DOHH2 (cell line): ENCODE data around the gene SSH2.

ENCODE experiments used
- H3F3A ChIP-seq: fragments of 200-600 bp; sonication (generic), shearing (Covaris generic); 2 replicates; pipeline ENCODE4 v1.6.0; 2016; ENCODE audit warnings: antibody characterized with exemption, mild to moderate bottlenecking; ENCODE audit not compliant: control insufficient read depth, insufficient read depth
- H3K27ac ChIP-seq: fragments of 200-600 bp; sonication (generic); 2 replicates; pipeline ENCODE4 v1.5.1; 2014; ENCODE audit warnings: low read depth, mild to moderate bottlenecking, low read length, moderate library complexity
- H3K27me3 ChIP-seq: fragments of 200-600 bp; sonication (generic); 2 replicates; pipeline ENCODE4 v1.6.1; 2014; ENCODE audit warnings: mild to moderate bottlenecking, low read length, mixed read lengths; ENCODE audit not compliant: control insufficient read depth
- H3K36me3 ChIP-seq: fragments of 200-600 bp; sonication (generic); 2 replicates; pipeline ENCODE4 v1.6.1; 2014; ENCODE audit warnings: mild to moderate bottlenecking, low read length, moderate library complexity, mixed read lengths; ENCODE audit not compliant: control insufficient read depth
- H3K4me1 ChIP-seq: fragments of 200-600 bp; sonication (generic); 2 replicates; pipeline ENCODE4 v1.6.1; 2014; ENCODE audit warnings: mild to moderate bottlenecking, low read length, mixed read lengths; ENCODE audit not compliant: control insufficient read depth
- H3K4me2 ChIP-seq: fragments of 200-600 bp; sonication (generic); 2 replicates; pipeline ENCODE4 v1.6.0; 2014; ENCODE audit warnings: mild to moderate bottlenecking, low read length, moderate library complexity
- H3K4me3 ChIP-seq: fragments of 200-600 bp; sonication (generic); 2 replicates; pipeline ENCODE4 v1.5.1; 2014; ENCODE audit warnings: mild to moderate bottlenecking, low read length, mixed read lengths
- H3K79me2 ChIP-seq: fragments of 200-600 bp; sonication (generic); 2 replicates; pipeline ENCODE4 v1.6.1; 2014; ENCODE audit warnings: mild to moderate bottlenecking, low read length, mixed read lengths; ENCODE audit not compliant: control insufficient read depth
- H3K9me2 ChIP-seq: fragments of 200-600 bp; sonication (generic); replicated peaks from 2 replicates; pipeline ENCODE4 v1.6.1; 2014; ENCODE audit warnings: mild to moderate bottlenecking, low read length, mixed read lengths; ENCODE audit not compliant: control insufficient read depth
- H3K9me3 ChIP-seq: fragments of 200-600 bp; sonication (generic); 2 replicates; pipeline ENCODE4 v1.6.1; 2014; ENCODE audit warnings: antibody characterized with exemption, low read length, mixed read lengths; ENCODE audit not compliant: control insufficient read depth, insufficient read depth
- H4K20me1 ChIP-seq: fragments of 200-600 bp; sonication (generic); 2 replicates; pipeline ENCODE4 v1.6.0; 2014; ENCODE audit warnings: low read depth, mild to moderate bottlenecking, antibody characterized with exemption, low read length, moderate library complexity; ENCODE audit not compliant: control insufficient read depth, insufficient read depth
- CTCF ChIP-seq: fragments of 200-600 bp; sonication (generic); IDR thresholded peaks from one replicate; pipeline ENCODE4 v1.5.1; 2014; ENCODE audit warnings: antibody characterized with exemption, mild to moderate bottlenecking, low read depth, low read length; ENCODE audit not compliant: poor library complexity, severe bottlenecking
- EZH2phosphoT487 ChIP-seq: fragments of 200-600 bp; sonication (generic); IDR thresholded peaks from 2 replicates; pipeline ENCODE4 v1.6.1; 2017; ENCODE audit warnings: borderline replicate concordance, mild to moderate bottlenecking, antibody characterized with exemption, low read length, moderate library complexity, mixed read lengths

SSH2 gene

GRCh38 chr17:29627951-29628350 is 302.1 kb downstream of the SSH2 start:
- Histone ChIP-seq H3K4me1 (peaks cover 9% of the 10 kb centered on the region), H3K27me3 (no peaks in the 10 kb centered on the region), H4K20me1 (no peaks in the 10 kb centered on the region), H3K4me2 (no peak overlapping the region), H3K9me3 (no peaks in the 10 kb centered on the region), H3K79me2 (no peaks in the 10 kb centered on the region), H3K9me2 (no peaks in the 10 kb centered on the region), H3K27ac (no peak overlapping the region), H3F3A (peaks cover 6% of the 10 kb centered on the region), H3K4me3 (no peak overlapping the region), H3K36me3 (peaks cover 21% of the 10 kb centered on the region)
- TF ChIP-seq EZH2phosphoT487: no peak
- TF ChIP-seq CTCF: no peak

DNA sequence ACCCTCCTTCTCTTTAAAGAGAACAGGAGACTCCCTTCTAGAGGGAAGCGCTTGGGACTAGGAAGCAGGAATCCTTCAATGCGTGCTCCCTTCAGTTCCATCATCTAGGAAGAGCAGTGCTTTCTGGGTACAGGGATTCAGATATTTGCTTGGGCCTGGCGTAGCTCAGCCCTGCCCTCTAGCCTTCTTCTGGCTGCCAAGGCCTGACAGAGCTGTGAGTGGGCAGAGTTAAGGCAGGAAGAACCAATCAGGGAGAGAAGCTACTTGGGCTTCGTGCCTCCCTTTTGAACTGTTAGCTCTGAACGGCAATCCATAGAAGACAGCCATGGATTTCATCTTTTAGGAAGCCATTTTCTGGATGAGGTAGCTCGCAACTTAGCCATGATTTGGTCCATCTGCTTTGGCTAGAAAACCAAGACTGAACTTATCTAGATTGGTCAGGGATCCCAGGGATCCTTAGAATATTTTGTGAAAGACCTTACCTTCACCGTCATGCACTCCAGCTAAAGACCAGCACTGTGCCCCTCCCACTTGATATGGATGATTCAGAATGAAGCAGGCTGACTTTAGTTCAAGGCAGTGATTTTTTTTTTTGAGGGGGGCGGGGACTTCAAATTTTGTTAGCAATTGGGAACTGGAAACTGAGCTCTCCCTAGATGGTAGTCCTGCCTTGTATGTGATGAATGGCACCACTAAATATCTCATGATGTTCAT is 304.8 kb downstream of the SSH2 start:
- H3K9me3 ChIP-seq: no peaks in the 10 kb centered on the region
- peaks cover 22% of the 10 kb centered on the region for H3K4me1 ChIP-seq
- peaks cover 4% of the 10 kb centered on the region; the same call in 1 of the 2 replicates for H3K36me3 ChIP-seq
- no peaks in the 10 kb centered on the region for H3K79me2 ChIP-seq
- TF ChIP-seq EZH2phosphoT487: no peak
- no peak for TF ChIP-seq CTCF
- no peaks in the 10 kb centered on the region; the same call in 1 of the 2 replicates for H3K27me3 ChIP-seq
- H3K4me3 ChIP-seq: no peak overlapping the region
- no peak overlapping the region for H3K4me2 ChIP-seq
- no peak overlapping the region for H3K27ac ChIP-seq
- H4K20me1 ChIP-seq: no peaks in the 10 kb centered on the region
- peaks cover 6% of the 10 kb centered on the region for H3F3A ChIP-seq
- no peaks in the 10 kb centered on the region for H3K9me2 ChIP-seq

DNA sequence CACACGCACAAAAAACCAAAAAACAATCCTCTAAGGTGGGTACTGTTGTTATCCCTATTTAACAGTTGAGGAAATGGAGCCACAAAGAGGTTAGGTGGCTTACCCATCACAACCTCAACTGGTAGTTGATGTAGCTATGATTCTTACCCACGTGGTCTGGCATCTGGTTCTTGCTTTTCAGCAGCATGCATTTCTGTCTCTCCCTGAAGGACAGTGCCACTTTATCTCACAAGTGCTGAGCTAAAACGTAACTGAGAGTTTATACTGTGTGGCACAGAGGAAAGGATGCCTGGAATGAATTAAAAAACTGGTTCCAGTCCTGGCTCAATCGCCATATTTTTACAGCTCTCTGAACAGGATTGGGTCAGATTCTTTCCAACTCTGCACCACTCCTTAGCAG is 305.4 kb downstream of the SSH2 start:
- Histone ChIP-seq H3K79me2 (no peaks in the 10 kb centered on the region), H3K9me3 (no peaks in the 10 kb centered on the region), H3K4me1 (peaks cover 22% of the 10 kb centered on the region), H3K36me3 (peaks cover 4% of the 10 kb centered on the region; the same call in 1 of the 2 replicates), H3K9me2 (no peaks in the 10 kb centered on the region), H3K4me3 (no peak overlapping the region), H3K27me3 (no peaks in the 10 kb centered on the region; the same call in 1 of the 2 replicates), H3K4me2 (no peak overlapping the region), H4K20me1 (no peaks in the 10 kb centered on the region), H3F3A (peaks cover 9% of the 10 kb centered on the region), H3K27ac (no peak overlapping the region)
- TF ChIP-seq CTCF (no peak), EZH2phosphoT487 (no peak)
